Suppressor macrophage treated with lipopolysaccharide for 4 hours (primary cell): ENCODE data around the gene SLC6A20.

ENCODE experiments used
- DNase-seq: peaks from one replicate; pipeline ENCODE4 v3.0.0-alpha.2; 2020

Gene SLC6A20

GRCh38 chr3:45712434-45713110 is 83.8 kb downstream of the SLC6A20 start:
- DNase-seq: no peak

GRCh38 chr3:45711931-45712330 is 84.4 kb downstream of the SLC6A20 start:
- peak; percentile 29 for DNase-seq

DNA sequence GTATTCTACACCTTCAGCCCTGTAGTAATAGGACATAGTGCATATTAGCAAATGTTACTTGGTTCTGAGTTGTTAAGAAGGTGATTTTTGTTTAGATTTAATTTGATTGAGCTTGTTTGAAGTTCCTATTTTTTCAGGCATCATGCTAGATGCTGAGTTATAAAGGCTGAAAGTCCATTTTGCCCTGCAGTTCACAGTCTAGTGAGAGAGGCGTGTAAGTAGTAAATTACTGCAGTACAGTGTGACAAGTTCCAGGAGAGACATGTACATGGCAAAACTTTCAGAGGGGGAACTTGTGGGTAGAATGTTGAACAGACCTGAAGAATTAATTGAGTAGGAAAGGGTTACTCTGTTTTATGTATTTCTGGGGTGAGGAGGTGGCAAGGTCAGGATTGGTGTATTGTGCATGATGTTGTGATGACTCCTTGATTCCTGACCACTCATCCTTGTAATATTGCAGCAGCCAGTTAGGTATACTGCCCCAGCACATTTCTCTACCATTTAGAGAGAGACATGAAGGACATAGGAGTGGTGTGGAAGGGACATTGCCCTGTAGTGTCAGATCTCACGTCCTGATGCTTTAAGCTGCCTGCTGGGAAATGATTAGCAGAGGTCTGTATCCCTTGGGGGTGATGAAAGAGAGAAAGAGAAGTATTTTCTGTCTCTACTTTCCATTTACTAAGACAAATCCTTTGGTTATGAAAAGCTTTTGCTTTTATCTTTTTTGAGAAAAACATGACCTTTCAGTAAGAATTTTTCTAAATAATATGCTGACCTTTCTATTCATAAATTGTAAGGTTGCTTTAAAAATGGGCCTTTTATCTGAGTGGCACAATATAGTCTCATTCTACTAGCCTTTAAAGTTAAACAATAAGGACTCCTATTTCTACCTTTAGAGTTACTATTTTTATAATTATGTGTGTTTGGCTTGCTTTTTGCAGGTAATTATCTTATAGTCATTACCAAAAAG is 90.2 kb downstream of the SLC6A20 start:
- DNase-seq: no peak
